IPS-NIHi11 (cell line): ENCODE results near the gene GAL3ST2.
"Not testable (repeated sequence)": the region's sequence is repeated elsewhere in the genome, so short reads cannot be mapped to it uniquely, and the experiment has no call there.

Experiments
- DNase-seq: peaks from one replicate; pipeline ENCODE4 v3.0.0; 2012; ENCODE audit warnings: mixed read lengths, low spot score

The GAL3ST2 gene

GRCh38 chr2:241776336-241777169 is at the start of gene GAL3ST2:
TSS of gene GAL3ST2 (plus strand) at chr2:241776822. CDS start at chr2:241776956, 134 bp downstream.
- DNase-seq, result no peak

GRCh38 chr2:241728000-241728399 is 48.6 kb upstream of the GAL3ST2 start:
- no peak for DNase-seq

- DNase-seq, result no peak
Observed at GRCh38 chr2:241728627-241729026, 48.0 kb upstream of the GAL3ST2 start.

- DNase-seq, result no peak
Observed at GRCh38 chr2:241729868-241730267, 46.8 kb upstream of the GAL3ST2 start.

DNA sequence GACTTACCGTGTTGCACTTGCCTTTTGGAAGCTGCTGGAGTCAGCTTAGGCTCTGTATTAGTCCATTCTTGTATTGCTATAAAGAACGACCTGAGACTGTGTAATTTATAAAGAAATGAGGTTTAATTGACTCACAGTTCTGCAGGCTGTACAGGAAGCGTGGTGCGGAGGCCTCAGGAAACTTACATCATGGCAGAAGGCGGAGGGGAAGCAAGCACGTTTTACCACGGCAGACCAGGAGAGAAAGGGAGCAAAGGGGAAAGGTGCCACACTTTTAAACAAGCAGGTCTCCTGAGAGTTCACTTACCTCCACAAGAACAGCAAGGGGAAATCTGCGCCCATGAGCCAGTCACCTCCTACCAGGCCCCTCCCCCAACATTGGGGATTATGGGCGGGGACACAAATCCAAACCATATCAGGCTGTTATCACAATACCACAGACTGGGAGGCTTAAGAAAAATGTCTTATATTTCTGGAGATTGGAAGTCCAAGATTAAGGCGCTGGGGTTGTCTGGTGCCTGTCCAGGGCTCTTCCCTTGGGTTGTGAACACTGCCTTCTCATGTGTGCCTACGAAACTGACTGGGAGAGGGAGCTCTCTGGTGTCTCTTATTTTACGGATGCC is 45.8 kb upstream of the GAL3ST2 start:
- no peak for DNase-seq

GRCh38 chr2:241732513-241733186 is 44.0 kb upstream of the GAL3ST2 start:
- not testable (repeated sequence) for DNase-seq

- DNase-seq, result no peak
Observed at GRCh38 chr2:241733391-241734207, 43.0 kb upstream of the GAL3ST2 start.

- no peak for DNase-seq
Observed at GRCh38 chr2:241734208-241734466, 42.5 kb upstream of the GAL3ST2 start.

DNA sequence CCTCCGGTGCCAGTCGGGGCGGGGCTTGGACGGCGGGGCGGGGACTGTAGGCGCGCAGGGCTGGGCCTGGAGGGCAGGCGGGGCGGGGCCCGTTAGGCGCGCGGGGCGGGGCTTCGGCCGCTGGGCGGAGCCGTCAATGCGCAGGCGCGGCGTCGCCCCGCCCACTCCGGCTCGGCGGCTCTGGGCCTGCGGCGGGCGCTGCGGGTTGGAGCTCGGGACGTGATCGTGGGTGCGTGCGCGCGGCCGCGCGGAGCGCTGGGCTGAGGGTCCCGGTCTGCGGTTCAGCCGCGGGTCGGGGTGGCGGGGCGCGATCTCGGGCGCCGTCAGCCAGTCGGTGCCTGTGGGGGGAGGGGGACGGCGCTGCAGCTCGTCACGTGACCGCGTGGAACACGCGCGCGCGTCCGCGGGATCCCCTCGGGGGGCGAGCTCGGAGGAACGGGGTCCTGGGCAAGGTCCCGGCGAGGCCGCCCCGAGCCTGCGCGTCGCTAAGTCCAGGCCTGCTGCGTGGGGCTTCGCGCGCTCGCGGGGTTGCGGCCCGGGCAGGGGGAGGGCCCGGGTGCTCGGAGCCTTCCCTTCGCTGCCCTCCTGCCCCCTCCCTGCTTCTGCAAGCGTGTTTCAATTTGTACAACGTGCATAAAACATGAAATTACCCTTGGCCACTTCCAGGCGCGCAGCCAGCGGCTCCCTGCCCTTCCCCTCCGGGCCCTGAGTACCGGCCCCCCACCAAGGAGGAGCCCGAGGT is 42.0 kb upstream of the GAL3ST2 start, which contains the start of gene D2HGDH:
D2HGDH (plus strand) TSS at position 164 of the 742 bp plus-strand sequence. CDS start 595 bp downstream, outside the sequence.
- peak; percentile 98 for DNase-seq

GRCh38 chr2:241736111-241736510 is 40.5 kb upstream of the GAL3ST2 start:
- DNase-seq, result no peak

GRCh38 chr2:241738040-241738686 is 38.5 kb upstream of the GAL3ST2 start:
- DNase-seq, result no peak

GRCh38 chr2:241739177-241739576 is 37.4 kb upstream of the GAL3ST2 start:
- DNase-seq, result no peak

GRCh38 chr2:241739651-241740050 is 37.0 kb upstream of the GAL3ST2 start:
- DNase-seq, result no peak

DNA sequence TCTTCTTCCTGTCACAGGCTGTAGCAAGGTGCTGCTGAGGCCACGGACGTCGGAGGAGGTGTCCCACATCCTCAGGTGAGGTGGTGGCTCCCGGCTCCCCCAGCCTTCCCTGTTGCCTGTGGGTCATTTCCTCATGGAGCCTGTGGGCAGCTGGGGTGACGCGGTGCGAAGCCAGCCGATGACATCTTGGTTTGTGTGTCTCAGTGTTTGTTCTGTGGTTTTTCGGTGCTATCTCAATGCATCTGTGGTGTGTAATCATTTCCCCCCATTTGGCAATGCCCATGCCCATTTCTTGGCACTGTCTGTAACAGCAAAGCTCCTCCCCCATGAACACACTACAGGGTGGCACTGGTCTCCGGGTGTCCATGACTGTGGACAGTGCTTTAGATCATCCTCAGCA is 35.6 kb upstream of the GAL3ST2 start:
- DNase-seq, result no peak

GRCh38 chr2:241742320-241742939 is 34.2 kb upstream of the GAL3ST2 start:
- DNase-seq, result no peak

DNA sequence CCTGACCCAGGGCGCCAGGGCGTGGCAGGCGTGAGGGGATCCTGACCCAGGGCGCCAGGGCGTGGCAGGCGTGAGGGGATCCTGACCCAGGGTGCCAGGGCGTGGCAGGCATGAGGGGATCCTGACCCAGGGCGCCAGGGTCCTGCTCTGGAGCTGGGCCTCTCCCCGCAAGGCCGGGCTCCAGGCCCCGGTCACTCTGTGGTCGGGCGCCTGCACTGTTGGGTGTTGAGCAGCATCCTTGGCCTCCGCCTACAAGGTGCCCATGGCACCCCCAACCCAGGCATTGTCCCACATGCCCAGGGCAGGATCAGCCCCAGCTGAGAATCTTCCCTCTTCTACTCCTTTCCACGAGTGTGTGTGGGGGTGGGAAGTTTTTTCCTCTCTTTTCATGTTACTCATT is 33.6 kb upstream of the GAL3ST2 start:
- DNase-seq, result not testable (repeated sequence)

DNA sequence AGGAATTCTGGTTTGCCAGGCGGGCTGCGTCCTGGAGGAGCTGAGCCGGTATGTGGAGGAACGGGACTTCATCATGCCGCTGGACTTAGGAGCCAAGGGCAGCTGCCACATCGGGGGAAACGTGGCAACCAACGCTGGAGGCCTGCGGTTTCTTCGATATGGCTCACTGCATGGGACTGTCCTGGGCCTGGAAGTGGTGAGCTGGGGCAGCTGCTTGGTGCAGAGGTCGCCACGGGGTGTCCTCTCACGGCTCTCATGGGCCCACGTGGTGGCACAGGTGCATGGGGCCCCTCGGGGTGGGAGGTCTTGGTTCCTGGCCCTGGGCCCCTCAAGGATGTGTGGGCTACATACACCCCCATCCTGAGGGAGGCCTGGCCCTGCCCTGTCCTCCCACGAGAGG is 33.0 kb upstream of the GAL3ST2 start:
- no peak for DNase-seq

- DNase-seq, result no peak
Observed at GRCh38 chr2:241744028-241744754, 32.4 kb upstream of the GAL3ST2 start.

GRCh38 chr2:241745276-241745675 is 31.3 kb upstream of the GAL3ST2 start:
- DNase-seq, result no peak

- no peak for DNase-seq
Observed at GRCh38 chr2:241746084-241746483, 30.5 kb upstream of the GAL3ST2 start.
